NOMO-1 (cell line): ENCODE data around the gene EEFSEC.

Experiments
- DNase-seq, 2 experiments: peaks; one replicate each; lab custom pipeline; 2025; ENCODE audit not compliant: unreplicated experiment in 2 of 2; lab: John Stamatoyannopoulos, UW

The EEFSEC gene

GRCh38 chr3:128344052-128344735 lies 190.9 kb downstream of the EEFSEC start:
- no peak for DNase-seq

GRCh38 chr3:128345196-128345595 lies 191.9 kb downstream of the EEFSEC start:
- no peak for DNase-seq

GRCh38 chr3:128346562-128346961 lies 193.3 kb downstream of the EEFSEC start:
- DNase-seq: no peak

GRCh38 chr3:128347282-128347681 lies 194.0 kb downstream of the EEFSEC start:
- DNase-seq: no peak

GRCh38 chr3:128348075-128348474 lies 194.8 kb downstream of the EEFSEC start:
- DNase-seq: no peak

- DNase-seq: peak in 1 of 2 experiments; percentile 25
Measured at GRCh38 chr3:128348805-128349531, 195.7 kb downstream of the EEFSEC start.

GRCh38 chr3:128349963-128350599 lies 196.8 kb downstream of the EEFSEC start:
- no peak for DNase-seq

- DNase-seq: no peak
Measured at GRCh38 chr3:128351546-128351945, 198.3 kb downstream of the EEFSEC start.

- no peak for DNase-seq
Measured at GRCh38 chr3:128352326-128352725, 199.0 kb downstream of the EEFSEC start.

GRCh38 chr3:128353361-128353965 lies 200.2 kb downstream of the EEFSEC start:
- DNase-seq: no peak

GRCh38 chr3:128353991-128354687 lies 200.9 kb downstream of the EEFSEC start:
- DNase-seq: no peak

GRCh38 chr3:128354788-128355542 lies 201.7 kb downstream of the EEFSEC start:
- no peak for DNase-seq

GRCh38 chr3:128355543-128355919 lies 202.2 kb downstream of the EEFSEC start:
- DNase-seq: no peak

GRCh38 chr3:128356822-128357221 lies 203.5 kb downstream of the EEFSEC start:
- DNase-seq: no peak

GRCh38 chr3:128357538-128357937 lies 204.3 kb downstream of the EEFSEC start:
- no peak for DNase-seq

GRCh38 chr3:128358156-128358895 lies 205.0 kb downstream of the EEFSEC start:
- no peak for DNase-seq

GRCh38 chr3:128359060-128359664 lies 205.9 kb downstream of the EEFSEC start:
- no peak for DNase-seq

- no peak for DNase-seq
Measured at GRCh38 chr3:128359846-128360642, 206.8 kb downstream of the EEFSEC start.
